Sigmoid colon (tissue), 4 donors: ENCODE results near the gene NFATC1.

Experiments
- CTCF ChIP-seq, 4 experiments: fragments of 450-650 bp in 3 of 4; fragments of 200-600 bp in 1 of 4; IDR thresholded peaks; one replicate each; pipeline ENCODE4 v1.5.1; 2016 to 2019; ENCODE audit warnings: antibody characterized with exemption in 4 of 4, mild to moderate bottlenecking in 3 of 4, moderate library complexity in 2 of 4
- EP300 ChIP-seq, 4 donors: sonication (generic); formaldehyde crosslinking; IDR thresholded peaks; one replicate each; pipeline ENCODE4 v1.6.1; 2017; ENCODE audit warnings: antibody characterized with exemption in 4 of 4
- POLR2A ChIP-seq, 2 donors: fragments of 450-650 bp; IDR thresholded peaks; one replicate each; pipeline ENCODE4 v1.6.1; 2016; ENCODE audit warnings: antibody characterized with exemption in 2 of 2, mild to moderate bottlenecking in 2 of 2, moderate library complexity in 2 of 2
- POLR2AphosphoS5 ChIP-seq, 4 donors: sonication (generic); formaldehyde crosslinking; IDR thresholded peaks; one replicate each; pipeline ENCODE4 v1.6.1; 2017; ENCODE audit warnings: antibody characterized with exemption in 4 of 4

- no peak for TF ChIP-seq EP300 (IDR thresholded peaks at IDR 0.05)
- no peak for TF ChIP-seq CTCF (IDR thresholded peaks at IDR 0.05)
- TF ChIP-seq POLR2A (IDR thresholded peaks at IDR 0.05): no peak
- TF ChIP-seq POLR2AphosphoS5 (IDR thresholded peaks at IDR 0.05): no peak
These were observed 137.4 kb downstream of the NFATC1 start for GRCh38 chr18:79533146-79533545.
